OCI-LY7 (cell line): ENCODE measurements around the gene NPHP3. TPM values are rescaled to one million over a fixed set of nuclear protein-coding genes. Genes with fewer than 3 reads are reported as not detected.
A peak's percentile ranks its signal among the peaks of the same experiment; 100 is the strongest.

Experiments
- BruUV-seq: library from RNA; stranded (reverse); fragments of 400-500 nt; replicated peaks from 2 replicates; lab custom pipeline; 2021; lab: Mats Ljungman, UMichigan
- CTCF ChIA-PET: fragments of 300-600 bp; sonication (Branson Sonifier 250); formaldehyde crosslinking; loops from one replicate; lab custom pipeline; 2022; ENCODE audit warnings: antibody characterized with exemption; ENCODE audit not compliant: unreplicated experiment; lab: Charles Lee
- POLR2A ChIA-PET: fragments of 300-600 bp; sonication (Branson Sonifier 250); formaldehyde crosslinking; loops from one replicate; lab custom pipeline; 2022; ENCODE audit warnings: antibody characterized with exemption; lab: Charles Lee
- DNase-seq: peaks from one replicate; pipeline ENCODE4 v3.0.0-alpha.2; 2015; ENCODE audit warnings: low spot score
- H2AFZ ChIP-seq: fragments of 200-600 bp; sonication (generic), shearing (Covaris generic); 2 replicates; pipeline ENCODE4 v1.6.1; 2014; ENCODE audit warnings: mild to moderate bottlenecking, antibody characterized with exemption, low read length, moderate library complexity
- H3K27ac ChIP-seq: fragments of 200-600 bp; sonication (generic); 2 replicates; pipeline ENCODE4 v1.5.1; 2014; ENCODE audit warnings: mixed run types, low read depth, mild to moderate bottlenecking, moderate library complexity, low read length, inconsistent platforms; ENCODE audit not compliant: poor library complexity, severe bottlenecking
- H3K36me3 ChIP-seq: fragments of 200-600 bp; sonication (generic); 2 replicates; pipeline ENCODE4 v1.6.1; 2014; ENCODE audit warnings: mild to moderate bottlenecking, antibody characterized with exemption, low read length, moderate library complexity, mixed read lengths; ENCODE audit not compliant: insufficient read depth
- H3K4me1 ChIP-seq: fragments of 200-600 bp; sonication (generic); 2 replicates; pipeline ENCODE4 v1.5.1; 2014; ENCODE audit warnings: mild to moderate bottlenecking, low read length; ENCODE audit not compliant: insufficient read depth, poor library complexity, severe bottlenecking
- H3K4me2 ChIP-seq: fragments of 200-600 bp; sonication (generic); 2 replicates; pipeline ENCODE4 v1.6.1; 2014; ENCODE audit warnings: mild to moderate bottlenecking, low read length
- H3K4me3 ChIP-seq: fragments of 200-600 bp; sonication (generic); 2 replicates; pipeline ENCODE4 v1.5.1; 2014; ENCODE audit warnings: mild to moderate bottlenecking, low read depth, low read length; ENCODE audit not compliant: poor library complexity, severe bottlenecking
- H3K79me2 ChIP-seq: fragments of 200-600 bp; sonication (generic); 2 replicates; pipeline ENCODE4 v1.6.1; 2016; ENCODE audit warnings: low read depth, mild to moderate bottlenecking, low read length, moderate library complexity, mixed read lengths; ENCODE audit not compliant: insufficient read depth
- H3K9me2 ChIP-seq: fragments of 200-600 bp; sonication (generic); 2 replicates; pipeline ENCODE4 v1.6.1; 2016; ENCODE audit warnings: mild to moderate bottlenecking, low read length, mixed read lengths; ENCODE audit not compliant: insufficient read depth
- H3K9me3 ChIP-seq: fragments of 200-600 bp; sonication (generic); 2 replicates; pipeline ENCODE4 v1.6.1; 2014; ENCODE audit warnings: mild to moderate bottlenecking, mixed run types, low read length, mixed read lengths
- H4K20me1 ChIP-seq: fragments of 200-600 bp; sonication (generic); 2 replicates; pipeline ENCODE4 v1.6.1; 2014; ENCODE audit warnings: mild to moderate bottlenecking, antibody characterized with exemption, low read length, moderate library complexity, mixed read lengths; ENCODE audit not compliant: insufficient read depth
- EZH2phosphoT487 ChIP-seq: fragments of 200-600 bp; sonication (generic); IDR thresholded peaks from 2 replicates; pipeline ENCODE4 v1.6.1; 2018; ENCODE audit warnings: low read depth, borderline replicate concordance, mild to moderate bottlenecking, mixed run types, antibody characterized with exemption, low read length, moderate library complexity, mixed read lengths
- intact Hi-C: fragments of 100-400 bp; cut with micrococcal nuclease; formaldehyde crosslinking; loops from one replicate; pipeline ENCODE4 v1.10.0; 2022; ENCODE audit not compliant: unreplicated experiment
- total RNA-seq, 2 experiments: library from RNA; depleted of rRNA in 1 of 2; stranded (reverse); fragments of >200 nt in 1 of 2; shearing (Covaris generic) in 1 of 2; gene quantifications; 2 replicates each; pipeline ENCODE4 v1.2.3, GENCODE V29; 2014 to 2022
- TF ChIP-seq, protein P1 (sequence below): fragments of 200-600 bp; sonication (generic); conservative IDR thresholded peaks from 2 replicates; pipeline ENCODE4 v1.5.1; 2014; ENCODE audit warnings: mild to moderate bottlenecking, antibody characterized with exemption, low read length, moderate library complexity, mixed read lengths

Gene NPHP3
- total RNA-seq, 2 experiments from 2014 or later: 8.5 to 10.6 TPM

DNA sequence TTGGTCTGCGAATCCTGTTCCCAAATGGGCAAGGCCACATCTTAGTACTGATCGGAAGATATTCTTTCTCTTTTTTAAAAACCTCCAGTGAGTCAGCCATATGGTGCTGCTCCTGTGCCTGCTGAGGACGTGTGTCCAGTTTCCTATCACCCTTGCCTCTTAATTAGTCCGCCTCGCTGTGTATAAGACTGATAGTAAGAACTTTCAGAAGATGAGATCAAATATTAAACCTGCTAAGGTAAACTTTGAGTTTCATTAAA lies 61.5 kb downstream of the NPHP3 start:
- no TSS peak for BruUV-seq
- intact Hi-C loops: loop anchor here (1.0 kb wide), 1 partner anchor 62 kb away; the partner anchor contains the start of gene NPHP3
- H4K20me1 ChIP-seq: peaks cover 19% of the 10 kb centered on the region; the same call in 1 of the 2 replicates
- H3K9me2 ChIP-seq: no peaks in the 10 kb centered on the region
- peaks cover 24% of the 10 kb centered on the region for H3K4me1 ChIP-seq
- POLR2A ChIA-PET: interaction anchor here (0.6 to 3.2 kb wide), 10 partner anchors 10 to 1773 kb away, joined by 3 to 19 read pairs (median 4); no protein-coding TSS in a partner anchor
- peak overlapping the region; percentile 94 for H2AFZ ChIP-seq
- peaks cover 13% of the 10 kb centered on the region; the same call in 1 of the 2 replicates for H3K36me3 ChIP-seq
- H3K27ac ChIP-seq: peak overlapping the region; percentile 56
- TF ChIP-seq, protein P1, sequence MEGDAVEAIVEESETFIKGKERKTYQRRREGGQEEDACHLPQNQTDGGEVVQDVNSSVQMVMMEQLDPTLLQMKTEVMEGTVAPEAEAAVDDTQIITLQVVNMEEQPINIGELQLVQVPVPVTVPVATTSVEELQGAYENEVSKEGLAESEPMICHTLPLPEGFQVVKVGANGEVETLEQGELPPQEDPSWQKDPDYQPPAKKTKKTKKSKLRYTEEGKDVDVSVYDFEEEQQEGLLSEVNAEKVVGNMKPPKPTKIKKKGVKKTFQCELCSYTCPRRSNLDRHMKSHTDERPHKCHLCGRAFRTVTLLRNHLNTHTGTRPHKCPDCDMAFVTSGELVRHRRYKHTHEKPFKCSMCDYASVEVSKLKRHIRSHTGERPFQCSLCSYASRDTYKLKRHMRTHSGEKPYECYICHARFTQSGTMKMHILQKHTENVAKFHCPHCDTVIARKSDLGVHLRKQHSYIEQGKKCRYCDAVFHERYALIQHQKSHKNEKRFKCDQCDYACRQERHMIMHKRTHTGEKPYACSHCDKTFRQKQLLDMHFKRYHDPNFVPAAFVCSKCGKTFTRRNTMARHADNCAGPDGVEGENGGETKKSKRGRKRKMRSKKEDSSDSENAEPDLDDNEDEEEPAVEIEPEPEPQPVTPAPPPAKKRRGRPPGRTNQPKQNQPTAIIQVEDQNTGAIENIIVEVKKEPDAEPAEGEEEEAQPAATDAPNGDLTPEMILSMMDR: no peak
- no peak for TF ChIP-seq EZH2phosphoT487
- H3K4me3 ChIP-seq: peak overlapping the region; percentile 78
- no peaks in the 10 kb centered on the region for H3K9me3 ChIP-seq
- CTCF ChIA-PET: interaction anchor here (1.3 kb wide), 1 partner anchor 125 kb away, joined by 4 read pairs; no protein-coding TSS in a partner anchor
- peak overlapping the region; percentile 91 for H3K4me2 ChIP-seq
- DNase-seq: no peak
- peaks cover 73% of the 10 kb centered on the region for H3K79me2 ChIP-seq

DNA sequence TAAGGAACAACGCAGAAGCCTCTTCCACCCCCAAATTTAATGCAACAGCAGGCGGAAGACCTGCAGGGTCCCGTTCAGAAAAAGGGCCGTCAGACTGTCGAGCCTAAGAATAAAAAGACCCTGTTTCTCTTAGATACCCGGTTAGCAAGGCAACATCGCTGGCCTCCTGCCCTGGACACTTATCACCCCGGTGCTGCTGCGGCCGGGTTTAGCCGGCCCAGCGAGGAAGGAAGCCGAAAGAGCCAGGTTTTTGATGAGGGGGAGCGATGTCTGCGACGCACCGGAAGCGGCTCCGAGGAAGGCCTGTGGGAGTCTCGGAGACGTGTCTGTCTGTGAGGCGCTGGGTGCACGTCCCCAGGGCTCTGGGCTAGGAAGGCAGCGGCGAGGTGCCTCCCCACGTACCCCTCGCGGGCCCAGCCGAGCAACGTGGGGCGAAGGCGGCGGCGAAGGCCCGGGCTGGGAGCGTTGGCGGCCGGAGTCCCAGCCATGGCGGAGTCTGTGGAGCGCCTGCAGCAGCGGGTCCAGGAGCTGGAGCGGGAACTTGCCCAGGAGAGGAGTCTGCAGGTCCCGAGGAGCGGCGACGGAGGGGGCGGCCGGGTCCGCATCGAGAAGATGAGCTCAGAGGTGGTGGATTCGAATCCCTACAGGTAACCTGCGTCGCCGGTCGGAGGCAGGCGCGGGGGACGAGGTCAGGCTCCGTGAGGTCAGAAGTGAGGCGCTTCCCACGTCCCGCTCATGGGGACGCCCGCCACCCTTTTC lies 62.0 kb downstream of the NPHP3 start, which contains the start of gene UBA5:
Gene UBA5 (plus strand): TSS at position 278 of the 759 bp plus-strand sequence. CDS start 209 bp downstream, at position 487.
- H3K9me3 ChIP-seq: no peaks in the 10 kb centered on the region
- CTCF ChIA-PET: interaction anchor here (1.3 kb wide), 1 partner anchor 124 kb away, joined by 4 read pairs; no protein-coding TSS in a partner anchor
- POLR2A ChIA-PET: interaction anchor here (0.6 to 3.2 kb wide), 10 partner anchors 10 to 1773 kb away, joined by 3 to 19 read pairs (median 3); partner anchors contain the start of gene CDV3
- peak within 1 kb of the TSS; percentile 56 for H3K27ac ChIP-seq
- H3K4me1 ChIP-seq: peaks cover 24% of the 10 kb centered on the region
- H2AFZ ChIP-seq: peak within 1 kb of the TSS; percentile 94
- peaks cover 13% of the 10 kb centered on the region; the same call in 1 of the 2 replicates for H3K36me3 ChIP-seq
- DNase-seq: peak; percentile 81
- no peaks in the 10 kb centered on the region for H3K9me2 ChIP-seq
- TF ChIP-seq, protein P1: no peak
- TF ChIP-seq EZH2phosphoT487: no peak
- no TSS peak for BruUV-seq
- intact Hi-C loops: loop anchor here (1.0 kb wide), 1 partner anchor 62 kb away; the partner anchor contains the start of gene NPHP3
- peaks cover 70% of the 10 kb centered on the region for H3K79me2 ChIP-seq
- peak within 1 kb of the TSS; percentile 91 for H3K4me2 ChIP-seq
- H4K20me1 ChIP-seq: peaks cover 19% of the 10 kb centered on the region; the same call in 1 of the 2 replicates
- peak within 1 kb of the TSS; percentile 78 for H3K4me3 ChIP-seq
